Measurements from ENCODE around the gene TLE7. TPM values are rescaled to one million over a fixed set of nuclear protein-coding genes. Genes with fewer than 3 reads are reported as not detected.

TLE7 gene
- total and polyA plus RNA-seq, 2 of the 8 experiments (the other 6 are each of a cell fraction or from before 2014, with no cell fraction given) = 0.03 TPM; not detected in 1

DNA sequence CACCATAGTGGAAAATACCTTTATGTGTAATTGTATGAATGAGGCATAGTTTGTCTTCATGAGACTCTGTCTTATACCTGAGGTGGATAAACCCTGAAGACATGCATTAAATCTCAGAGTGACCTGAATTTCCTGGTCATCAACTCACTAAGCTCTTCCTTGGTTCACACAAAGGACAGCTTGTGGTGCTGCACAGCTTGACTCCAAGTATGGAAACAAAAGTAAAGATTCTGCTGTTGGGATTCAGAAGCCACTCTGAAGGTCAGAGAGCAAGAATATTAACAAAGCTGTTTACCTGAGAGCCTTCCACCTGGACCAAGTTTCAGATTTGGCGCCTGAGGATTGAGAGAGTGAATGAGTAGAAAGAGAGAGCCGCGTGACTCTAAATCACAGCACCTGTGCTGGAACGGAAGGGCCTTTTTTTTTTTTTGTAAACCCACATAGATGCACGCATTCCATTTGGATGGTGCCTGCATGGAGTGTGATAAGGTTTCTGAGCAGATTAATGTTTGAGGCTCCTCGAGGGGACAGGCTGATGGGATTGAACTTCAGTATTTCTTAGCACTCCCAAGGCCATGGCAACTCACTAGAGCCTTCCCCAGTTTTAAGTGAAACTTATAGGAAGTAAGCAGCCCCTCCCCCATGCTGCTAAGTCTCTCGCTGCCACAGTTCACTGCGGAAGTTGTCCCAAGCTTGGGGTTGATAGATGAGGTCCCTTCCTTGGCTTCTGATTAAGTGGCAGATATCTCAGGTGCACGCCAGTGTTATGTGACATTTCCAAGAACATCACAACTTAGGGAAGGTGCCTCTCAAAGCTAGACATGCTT, 54.6 kb downstream of the TLE7 start (continued):
- TF ChIP-seq NANOG (IDR thresholded peaks at IDR 0.05; ENCODE audit: insufficient read depth, low read depth, low read length, poor library complexity, severe bottlenecking) (peak; percentile 92), TCF12 (IDR thresholded peaks at IDR 0.05; ENCODE audit: low read depth, low read length) (0 out of 2 replicates have a peak, but pooled peaks have one; percentile 41), TAF1 (IDR thresholded peaks at IDR 0.05; ENCODE audit: low read depth, low read length) (no peak), ZNF274 (IDR thresholded peaks at IDR 0.05; ENCODE audit: borderline replicate concordance, extremely low read depth, low read length) (no peak), CREB1 (IDR thresholded peaks at IDR 0.05) (no peak), HDAC6 (IDR thresholded peaks at IDR 0.05; ENCODE audit: low read depth, low read length) (no peak), RAD21 (IDR thresholded peaks at IDR 0.05 in 1 of 2, conservative IDR thresholded peaks at IDR 0.05 in 1 of 2; ENCODE audit: low read depth in 2 of 2, low read length in 2 of 2) (no peak), SP2 (IDR thresholded peaks at IDR 0.05; ENCODE audit: low read length) (no peak)
- TF ChIP-seq, protein P1, sequence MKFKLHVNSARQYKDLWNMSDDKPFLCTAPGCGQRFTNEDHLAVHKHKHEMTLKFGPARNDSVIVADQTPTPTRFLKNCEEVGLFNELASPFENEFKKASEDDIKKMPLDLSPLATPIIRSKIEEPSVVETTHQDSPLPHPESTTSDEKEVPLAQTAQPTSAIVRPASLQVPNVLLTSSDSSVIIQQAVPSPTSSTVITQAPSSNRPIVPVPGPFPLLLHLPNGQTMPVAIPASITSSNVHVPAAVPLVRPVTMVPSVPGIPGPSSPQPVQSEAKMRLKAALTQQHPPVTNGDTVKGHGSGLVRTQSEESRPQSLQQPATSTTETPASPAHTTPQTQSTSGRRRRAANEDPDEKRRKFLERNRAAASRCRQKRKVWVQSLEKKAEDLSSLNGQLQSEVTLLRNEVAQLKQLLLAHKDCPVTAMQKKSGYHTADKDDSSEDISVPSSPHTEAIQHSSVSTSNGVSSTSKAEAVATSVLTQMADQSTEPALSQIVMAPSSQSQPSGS (IDR thresholded peaks at IDR 0.05; ENCODE audit: low read length) = no peak
